HEK293T (cell line): Measurements from ENCODE around the gene PIAS4.

Source experiments
- CTCF ChIA-PET: fragments of 350-600 bp; formaldehyde crosslinking; extraction: SDS; loops from one replicate; lab custom pipeline; 2021; ENCODE audit warnings: antibody characterized with exemption, inconsistent platforms; lab: Yijun Ruan, JAX
- POLR2A ChIA-PET: fragments of 350-600 bp; formaldehyde crosslinking; extraction: SDS; loops from one replicate; lab custom pipeline; 2020; ENCODE audit warnings: antibody characterized with exemption, inconsistent platforms; lab: Yijun Ruan, JAX
- DNase-seq: peaks from one replicate; pipeline ENCODE4 v3.0.0; 2012; ENCODE audit warnings: mixed read lengths; ENCODE audit errors: extremely low spot score
- ARNT ChIP-seq: fragments of 450-650 bp; IDR thresholded peaks from 2 replicates; pipeline ENCODE4 v1.6.1; 2017; ENCODE audit warnings: mild to moderate bottlenecking
- BHLHE40 ChIP-seq: fragments of 450-650 bp; IDR thresholded peaks from 2 replicates; pipeline ENCODE4 v1.6.1; 2016; ENCODE audit warnings: mild to moderate bottlenecking, moderate library complexity, borderline replicate concordance
- CTBP1 ChIP-seq: fragments of 450-650 bp; IDR thresholded peaks from 2 replicates; pipeline ENCODE4 v1.6.1; 2016; ENCODE audit warnings: borderline replicate concordance
- ELF4 ChIP-seq: fragments of 450-650 bp; IDR thresholded peaks from 2 replicates; pipeline ENCODE4 v1.6.1; 2017; ENCODE audit warnings: antibody characterized with exemption
- FOXA1 ChIP-seq: fragments of 450-650 bp; IDR thresholded peaks from 2 replicates; pipeline ENCODE4 v1.6.1; 2016; ENCODE audit warnings: mild to moderate bottlenecking
- FOXK2 ChIP-seq: fragments of 450-650 bp; IDR thresholded peaks from 2 replicates; pipeline ENCODE4 v1.6.1; 2016; ENCODE audit warnings: mild to moderate bottlenecking
- FOXM1 ChIP-seq: fragments of 450-650 bp; IDR thresholded peaks from 2 replicates; pipeline ENCODE4 v1.6.1; 2017; ENCODE audit warnings: mild to moderate bottlenecking, borderline replicate concordance
- HDGF ChIP-seq: fragments of 450-650 bp; IDR thresholded peaks from 2 replicates; pipeline ENCODE4 v1.6.1; 2017; ENCODE audit warnings: antibody characterized with exemption, borderline replicate concordance
- L3MBTL2 ChIP-seq: fragments of 450-650 bp; conservative IDR thresholded peaks from 2 replicates; pipeline ENCODE4 v1.6.1; 2016; ENCODE audit warnings: mild to moderate bottlenecking
- LEF1 ChIP-seq: fragments of 450-650 bp; IDR thresholded peaks from 2 replicates; pipeline ENCODE4 v1.6.1; 2017; ENCODE audit warnings: mild to moderate bottlenecking, borderline replicate concordance
- NFRKB ChIP-seq: fragments of 450-650 bp; IDR thresholded peaks from 2 replicates; pipeline ENCODE4 v1.6.1; 2016; ENCODE audit warnings: mild to moderate bottlenecking, moderate library complexity
- SP1 ChIP-seq: fragments of 450-650 bp; IDR thresholded peaks from 2 replicates; pipeline ENCODE4 v1.6.1; 2017
- SUZ12 ChIP-seq: fragments of 450-650 bp; IDR thresholded peaks from 2 replicates; pipeline ENCODE4 v1.6.1; 2016; ENCODE audit warnings: mild to moderate bottlenecking
- TARDBP ChIP-seq: fragments of 450-650 bp; IDR thresholded peaks from 2 replicates; pipeline ENCODE4 v1.6.1; 2016
- ZNF384 ChIP-seq: fragments of 450-650 bp; IDR thresholded peaks from 2 replicates; pipeline ENCODE4 v1.6.1; 2016
- TF ChIP-seq, protein P1 (sequence below): fragments of 450-650 bp; IDR thresholded peaks from 2 replicates; pipeline ENCODE4 v1.6.1; 2016

The PIAS4 gene

DNA sequence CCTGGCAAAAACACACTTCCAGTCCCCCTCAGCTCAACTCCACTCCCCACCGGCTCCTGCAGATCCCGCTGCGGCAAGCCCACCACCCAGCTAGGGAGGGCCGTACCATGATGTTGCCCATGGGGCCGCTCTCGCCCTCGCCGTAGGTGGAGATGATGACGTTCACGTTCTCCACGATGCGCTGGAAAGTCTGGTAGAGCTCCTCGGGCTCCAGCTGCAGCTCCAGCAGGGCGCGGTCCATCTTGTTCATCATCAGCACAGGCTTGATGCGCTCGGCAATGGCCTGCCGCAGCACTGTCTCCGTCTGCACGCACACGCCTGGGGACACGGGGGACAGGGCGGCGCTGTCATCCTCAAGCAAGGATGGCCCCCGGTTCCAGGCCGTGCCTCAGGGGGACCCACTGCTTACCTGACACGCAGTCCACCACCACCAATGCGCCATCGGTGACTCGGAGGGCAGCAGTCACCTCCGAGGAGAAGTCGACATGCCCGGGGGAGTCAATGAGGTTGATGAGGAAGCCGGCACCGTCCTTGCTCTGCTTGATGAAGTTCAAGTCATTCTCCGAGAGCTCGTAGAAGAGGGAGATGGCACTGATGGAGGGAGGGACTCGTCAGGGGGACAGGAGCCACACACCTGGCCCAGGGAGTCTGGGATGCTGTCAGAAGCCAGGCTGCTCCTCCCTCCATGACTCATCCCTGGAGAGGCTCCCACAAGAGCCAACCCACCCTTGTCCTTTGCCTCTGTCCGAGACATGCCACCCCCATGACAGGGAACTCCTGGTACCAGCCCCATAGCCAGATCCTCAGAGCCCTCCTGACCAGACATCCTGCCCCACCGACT lies 24.6 kb upstream of the PIAS4 start:
- POLR2A ChIA-PET, result interaction anchor here (0.5 to 4.2 kb wide), 4 partner anchors 11 to 83 kb away, joined by 5 to 39 read pairs (median 22); partner anchors contain the start of gene DAPK3
- CTCF ChIA-PET, result no interaction called here
- DNase-seq, result no peak
- TF ChIP-seq FOXM1 (no peak), SP1 (no peak), BHLHE40 (no peak), NFRKB (no peak), CTBP1 (no peak), ELF4 (no peak), L3MBTL2 (no peak), TARDBP (no peak), HDGF (no peak), FOXA1 (no peak), ARNT (no peak), SUZ12 (no peak), ZNF384 (no peak), FOXK2 (no peak), LEF1 (no peak)
- TF ChIP-seq, protein P1, sequence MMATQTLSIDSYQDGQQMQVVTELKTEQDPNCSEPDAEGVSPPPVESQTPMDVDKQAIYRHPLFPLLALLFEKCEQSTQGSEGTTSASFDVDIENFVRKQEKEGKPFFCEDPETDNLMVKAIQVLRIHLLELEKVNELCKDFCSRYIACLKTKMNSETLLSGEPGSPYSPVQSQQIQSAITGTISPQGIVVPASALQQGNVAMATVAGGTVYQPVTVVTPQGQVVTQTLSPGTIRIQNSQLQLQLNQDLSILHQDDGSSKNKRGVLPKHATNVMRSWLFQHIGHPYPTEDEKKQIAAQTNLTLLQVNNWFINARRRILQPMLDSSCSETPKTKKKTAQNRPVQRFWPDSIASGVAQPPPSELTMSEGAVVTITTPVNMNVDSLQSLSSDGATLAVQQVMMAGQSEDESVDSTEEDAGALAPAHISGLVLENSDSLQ, result no peak

DNA sequence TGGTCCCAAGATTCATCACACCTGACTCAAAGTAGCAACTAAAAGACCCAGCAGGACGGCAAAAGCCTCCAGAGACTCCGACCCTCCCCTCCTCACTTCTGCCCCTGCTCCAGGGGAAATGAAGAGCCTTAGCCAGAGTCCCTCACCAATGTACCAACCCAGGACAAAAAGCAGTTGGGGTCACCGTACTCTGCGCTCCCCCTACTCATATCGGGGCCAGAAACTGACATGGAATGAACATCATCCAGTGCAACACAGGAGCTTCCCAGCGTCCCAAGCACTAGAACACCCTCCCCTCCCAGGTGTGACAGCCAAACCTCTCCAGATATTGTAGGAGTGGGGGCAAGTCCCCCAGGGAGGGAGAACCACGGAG lies 24.0 kb upstream of the PIAS4 start:
- ChIA-PET POLR2A (interaction anchor here (2.4 to 4.2 kb wide), 3 partner anchors 8 to 15 kb away, joined by 24 to 39 read pairs (median 35); partner anchors contain the start of gene DAPK3), CTCF (no interaction called here)
- DNase-seq, result no peak
- no peak for TF ChIP-seq SP1
- no peak for TF ChIP-seq FOXK2
- no peak for TF ChIP-seq HDGF
- no peak for TF ChIP-seq FOXM1
- no peak for TF ChIP-seq NFRKB
- no peak for TF ChIP-seq ARNT

DNA sequence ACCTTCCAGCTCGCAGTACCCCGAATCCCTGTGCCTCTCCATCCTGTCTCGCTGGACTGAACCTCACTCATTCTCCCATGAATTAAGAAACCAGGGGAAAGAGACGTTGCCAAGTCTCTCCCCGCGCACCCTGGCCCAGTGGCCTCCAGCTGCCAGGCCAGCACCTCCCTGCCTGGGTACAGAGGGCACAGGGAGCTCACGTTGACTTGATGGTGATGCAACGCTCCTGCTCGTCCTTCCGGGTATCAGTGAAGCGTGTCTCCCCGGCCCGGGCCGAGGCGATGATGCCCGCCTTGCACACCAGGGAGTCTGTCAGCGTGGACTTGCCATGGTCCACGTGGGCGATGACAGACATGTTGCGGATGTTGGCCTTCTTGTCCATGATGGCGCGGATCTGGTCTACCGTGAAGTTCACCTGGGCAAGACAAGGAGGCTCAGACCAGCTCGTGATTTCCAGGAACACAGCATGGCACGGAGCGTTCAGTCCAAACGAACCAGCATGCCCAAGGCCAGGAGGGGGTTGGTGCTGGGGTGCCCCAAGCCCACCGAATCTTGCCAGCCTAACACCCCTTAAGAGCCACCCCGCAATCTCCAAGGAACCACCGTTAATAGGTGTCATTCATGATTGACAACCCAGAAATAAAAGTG lies 23.5 kb upstream of the PIAS4 start:
- CTCF ChIA-PET, result no interaction called here
- no peak for DNase-seq
- TF ChIP-seq TARDBP (no peak), LEF1 (no peak), SUZ12 (no peak), SP1 (no peak), L3MBTL2 (no peak)
- POLR2A ChIA-PET, result interaction anchor here (2.4 to 4.2 kb wide), 3 partner anchors 9 to 15 kb away, joined by 24 to 39 read pairs (median 35); partner anchors contain the start of gene DAPK3

DNA sequence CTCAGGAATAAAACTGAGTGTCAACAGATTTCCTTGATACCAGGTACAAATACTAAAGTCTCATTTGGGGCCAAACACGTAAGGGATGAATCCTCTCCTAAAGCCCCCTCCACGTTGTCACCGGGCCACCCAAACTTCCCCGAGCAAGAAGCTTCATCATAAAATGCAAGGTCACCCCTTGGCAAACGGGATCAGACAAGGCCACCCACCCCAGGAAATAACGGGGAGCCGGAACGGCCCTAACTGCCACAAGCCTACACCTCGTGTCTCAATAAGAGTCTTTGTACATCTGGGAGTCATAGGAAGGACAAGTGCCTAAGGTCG lies 23.0 kb upstream of the PIAS4 start:
- DNase-seq, result no peak
- ChIA-PET POLR2A (interaction anchor here (0.5 to 4.2 kb wide), 8 partner anchors 9 to 157 kb away, joined by 4 to 39 read pairs (median 9); partner anchors contain the start of genes DAPK3, NMRK2 and PIAS4), CTCF (no interaction called here)
- TF ChIP-seq LEF1 (no peak), FOXA1 (no peak), NFRKB (no peak), SUZ12 (no peak), HDGF (no peak), ZNF384 (no peak), FOXM1 (no peak)

DNA sequence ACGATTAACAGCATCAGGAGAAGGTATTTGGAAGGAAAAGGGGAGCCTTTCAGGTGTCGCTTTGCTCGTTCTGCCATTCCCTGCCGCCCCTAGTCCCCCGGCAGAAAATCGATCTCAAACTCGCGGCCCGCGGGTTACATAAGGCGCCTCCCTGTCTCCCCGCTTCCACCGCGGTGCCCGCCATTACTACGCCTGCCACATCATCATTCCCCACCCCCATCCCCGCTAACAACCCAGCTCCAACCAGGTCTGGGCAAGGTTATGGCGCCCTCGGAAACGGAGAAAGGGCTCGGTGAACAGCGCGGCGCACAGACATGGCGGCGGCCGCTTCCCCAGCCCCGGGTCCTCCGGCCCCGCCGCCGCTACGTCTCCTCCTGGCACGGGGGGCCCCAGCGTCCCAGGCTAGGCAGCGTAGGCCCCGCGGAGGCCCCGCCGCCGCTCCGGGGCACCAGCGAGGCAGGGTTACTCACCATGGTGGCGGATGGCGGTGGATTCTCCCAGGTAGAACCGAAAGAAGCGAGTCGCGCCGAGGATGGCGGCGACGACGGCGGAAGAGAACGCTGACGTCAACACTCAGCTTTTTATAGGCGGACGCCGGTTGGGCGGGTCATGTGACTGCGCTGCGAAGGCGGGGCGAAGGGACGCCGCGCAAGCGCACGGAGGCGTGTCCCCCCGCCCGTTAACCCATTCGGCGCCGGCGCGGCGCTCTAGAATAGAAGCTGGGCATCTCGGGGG lies 22.5 kb upstream of the PIAS4 start, which contains the start of gene EEF2:
TSS of gene EEF2 (minus strand) at position 556 of the 735 bp plus-strand sequence. CDS start at position 473, 83 bp downstream.
- peak; percentile 93 for DNase-seq
- TF ChIP-seq ZNF384 (no peak), FOXA1 (no peak), HDGF (no peak), FOXK2 (no peak), LEF1 (no peak; the same call in 1 of the 2 replicates), ARNT (no peak), NFRKB (peak; percentile 74), ELF4 (peak; percentile 92), L3MBTL2 (no peak), BHLHE40 (no peak), TARDBP (no peak), SP1 (no peak), SUZ12 (no peak), CTBP1 (no peak), FOXM1 (no peak; the same call in 1 of the 2 replicates)
- TF ChIP-seq, protein P1, result no peak
- POLR2A ChIA-PET, result interaction anchor here (0.5 to 4.2 kb wide), 32 partner anchors 8 to 223 kb away, joined by 3 to 39 read pairs (median 4); partner anchors contain the start of genes DAPK3, MRPL54, NMRK2 and PIAS4
- CTCF ChIA-PET, result interaction anchor here (0.6 to 1.5 kb wide), 6 partner anchors 13 to 217 kb away, joined by 3 to 5 read pairs (median 3); no protein-coding TSS in a partner anchor
